IMR-90 (cell line): Measurements from ENCODE around the gene IL17REL. TPM values are rescaled to one million over a fixed set of nuclear protein-coding genes. Genes with fewer than 3 reads are reported as not detected.

Source experiments
- ATAC-seq: fragments of 200-7000 bp; cut with Tn5 transposase; 2 replicates; pipeline ENCODE4 v1.9.1; 2020; ENCODE audit warnings: low read depth, mild to moderate bottlenecking, moderate library complexity
- BruUV-seq: library from RNA; stranded (reverse); fragments of 400-500 nt; replicated peaks from 2 replicates; lab custom pipeline; 2021; lab: Mats Ljungman, UMichigan
- CTCF ChIA-PET: fragments of 300-600 bp; formaldehyde crosslinking; extraction: SDS; loops from one replicate; lab custom pipeline; 2021; ENCODE audit warnings: antibody characterized with exemption; lab: Yijun Ruan, JAX
- POLR2A ChIA-PET: fragments of 300-600 bp; sonication (Branson Sonifier 250); formaldehyde crosslinking; loops from one replicate; lab custom pipeline; 2022; ENCODE audit warnings: antibody characterized with exemption; ENCODE audit not compliant: unreplicated experiment; lab: Charles Lee
- DNase-seq: peaks from one replicate; pipeline ENCODE4 v3.0.0; 2013
- H2AFZ ChIP-seq: replicated peaks from 2 replicates; pipeline ENCODE3; 2013; ENCODE audit warnings: low read length, mild to moderate bottlenecking; ENCODE audit not compliant: poor library complexity
- H2AK5ac ChIP-seq: 2 replicates; pipeline ENCODE4 v1.6.1; 2013; ENCODE audit warnings: low read depth, low read length, inconsistent platforms
- H2AK9ac ChIP-seq: replicated peaks from 2 replicates; pipeline ENCODE3; 2013; ENCODE audit warnings: mild to moderate bottlenecking, low read depth, low read length, moderate library complexity; ENCODE audit not compliant: poor library complexity
- H2BK120ac ChIP-seq: 2 replicates; pipeline ENCODE4 v1.6.1; 2013; ENCODE audit warnings: low read depth, low read length, inconsistent platforms
- H2BK15ac ChIP-seq: 3 replicates; pipeline ENCODE4 v1.6.1; 2013; ENCODE audit warnings: low read depth, low read length, inconsistent platforms
- H2BK20ac ChIP-seq: 2 replicates; pipeline ENCODE4 v1.6.1; 2013; ENCODE audit warnings: low read depth, mild to moderate bottlenecking, inconsistent platforms, low read length, moderate library complexity
- H2BK5ac ChIP-seq: 2 replicates; pipeline ENCODE4 v1.6.1; 2013; ENCODE audit warnings: mild to moderate bottlenecking, low read depth, low read length, inconsistent platforms; ENCODE audit not compliant: poor library complexity, severe bottlenecking
- H3K14ac ChIP-seq: replicated peaks from 2 replicates; pipeline ENCODE4 v1.6.1; 2013; ENCODE audit warnings: low read depth, low read length, inconsistent platforms
- H3K18ac ChIP-seq: 2 replicates; pipeline ENCODE4 v1.6.1; 2013; ENCODE audit warnings: low read depth, low read length, control low read depth
- H3K23ac ChIP-seq: 2 replicates; pipeline ENCODE4 v1.6.1; 2013; ENCODE audit warnings: low read depth, low read length, inconsistent platforms
- H3K27ac ChIP-seq: 2 replicates; pipeline ENCODE4 v1.5.1; 2013; ENCODE audit warnings: mild to moderate bottlenecking, control low read depth, low read length; ENCODE audit not compliant: insufficient read depth
- H3K27me3 ChIP-seq: 2 replicates; pipeline ENCODE4 v1.6.1; 2013; ENCODE audit warnings: low read length; ENCODE audit not compliant: control insufficient read depth, insufficient read depth
- H3K36me3 ChIP-seq: 2 replicates; pipeline ENCODE4 v1.6.1; 2013; ENCODE audit warnings: low read length, mixed read lengths; ENCODE audit not compliant: control insufficient read depth, insufficient read depth
- H3K4ac ChIP-seq: 2 replicates; pipeline ENCODE4 v1.6.1; 2013; ENCODE audit warnings: low read depth, low read length, inconsistent platforms
- H3K4me1 ChIP-seq: 2 replicates; pipeline ENCODE4 v1.6.1; 2013; ENCODE audit warnings: low read length, mixed read lengths; ENCODE audit not compliant: control insufficient read depth, insufficient read depth
- H3K4me2 ChIP-seq: 2 replicates; pipeline ENCODE4 v1.6.1; 2013; ENCODE audit warnings: low read depth, mild to moderate bottlenecking, control low read depth, low read length, moderate library complexity
- H3K4me3 ChIP-seq: 2 replicates; pipeline ENCODE4 v1.5.1; 2013; ENCODE audit warnings: low read depth, mild to moderate bottlenecking, control low read depth, low read length, moderate library complexity; ENCODE audit not compliant: insufficient read depth
- H3K56ac ChIP-seq: 2 replicates; pipeline ENCODE4 v1.6.1; 2013; ENCODE audit warnings: low read length, inconsistent platforms; ENCODE audit not compliant: insufficient read depth; ENCODE audit errors: extremely low read depth
- H3K79me1 ChIP-seq, 2 experiments: 2 replicates each; pipeline ENCODE4 v1.6.1; 2013; ENCODE audit warnings: low read length in 2 of 2, inconsistent platforms in 1 of 2, low read depth in 1 of 2
- H3K9ac ChIP-seq: 2 replicates; pipeline ENCODE4 v1.6.1; 2013; ENCODE audit warnings: low read depth, low read length, control low read depth
- H3K9me1 ChIP-seq: 2 replicates; pipeline ENCODE4 v1.6.1; 2013; ENCODE audit warnings: low read length, inconsistent platforms; ENCODE audit not compliant: insufficient read depth
- H3K9me3 ChIP-seq: 2 replicates; pipeline ENCODE4 v1.6.1; 2013; ENCODE audit warnings: low read length; ENCODE audit not compliant: control insufficient read depth, insufficient read depth
- H4K20me1 ChIP-seq: 2 replicates; pipeline ENCODE4 v1.6.1; 2013; ENCODE audit warnings: low read length, inconsistent platforms; ENCODE audit not compliant: insufficient read depth
- H4K5ac ChIP-seq: 2 replicates; pipeline ENCODE4 v1.6.1; 2013; ENCODE audit warnings: mild to moderate bottlenecking, low read depth, low read length, control low read depth
- H4K8ac ChIP-seq, 2 experiments: 2 replicates each; pipeline ENCODE4 v1.6.1; 2013; ENCODE audit warnings: low read depth in 2 of 2, low read length in 2 of 2, control low read depth in 1 of 2, inconsistent platforms in 1 of 2
- H4K91ac ChIP-seq: 2 replicates; pipeline ENCODE4 v1.6.1; 2013; ENCODE audit warnings: low read depth, low read length, inconsistent platforms; ENCODE audit not compliant: insufficient read depth
- CHD1 ChIP-seq: IDR thresholded peaks from 2 replicates; pipeline ENCODE4 v1.6.1; 2012; ENCODE audit warnings: low read depth, low read length, improper control_type of control experiment
- CTCF ChIP-seq: conservative IDR thresholded peaks from 2 replicates; pipeline ENCODE4 v1.5.1; 2012; ENCODE audit warnings: mild to moderate bottlenecking, low read depth, low read length, improper control_type of control experiment
- ELK1 ChIP-seq: fragments of 150-350 bp; IDR thresholded peaks from 2 replicates; pipeline ENCODE4 v1.6.1; 2016; ENCODE audit warnings: low read depth, mild to moderate bottlenecking, low read length, moderate library complexity, borderline replicate concordance
- FOS ChIP-seq: fragments of 150-350 bp; IDR thresholded peaks from 2 replicates; pipeline ENCODE4 v1.6.1; 2016; ENCODE audit warnings: low read depth, low read length
- MXI1 ChIP-seq: IDR thresholded peaks from 2 replicates; pipeline ENCODE4 v1.6.1; 2012; ENCODE audit warnings: low read depth, mild to moderate bottlenecking, low read length, moderate library complexity, borderline replicate concordance
- NFE2L2 ChIP-seq: fragments of 150-350 bp; IDR thresholded peaks from 2 replicates; pipeline ENCODE4 v1.6.1; 2016; ENCODE audit warnings: low read depth, mild to moderate bottlenecking, low read length
- POLR2A ChIP-seq: IDR thresholded peaks from 2 replicates; pipeline ENCODE4 v1.6.1; 2012; ENCODE audit warnings: mild to moderate bottlenecking, low read depth, low read length
- RAD21 ChIP-seq: IDR thresholded peaks from 2 replicates; pipeline ENCODE4 v1.6.1; 2012; ENCODE audit warnings: low read length, improper control_type of control experiment
- RCOR1 ChIP-seq: IDR thresholded peaks from 2 replicates; pipeline ENCODE4 v1.6.1; 2012; ENCODE audit warnings: mild to moderate bottlenecking, low read length, improper control_type of control experiment; ENCODE audit not compliant: insufficient replicate concordance
- RFX5 ChIP-seq: IDR thresholded peaks from 2 replicates; pipeline ENCODE4 v1.8.0; 2012; ENCODE audit warnings: low read depth, mild to moderate bottlenecking, low read length, moderate library complexity
- WGBS, 2 experiments: methylation state at CpG; one replicate each; pipeline versions ENCODE4 v1.1.5 to v1.1.7; 2013; ENCODE audit warnings: missing lambda C conversion rate in 2 of 2; ENCODE audit not compliant: insufficient read length in 1 of 2; ENCODE audit errors: extremely low coverage in 2 of 2; 5-methylcytosine and 5-hydroxymethylcytosine counted together
- dilution Hi-C: fragments of 300-500 bp; cut with HindIII; formaldehyde crosslinking; loops from one replicate; pipeline ENCODE4 v1.14.3; 2018; ENCODE audit warnings: low sequenced_read_pairs; ENCODE audit not compliant: unreplicated experiment
- in situ Hi-C: fragments of 300-500 bp; cut with MboI; formaldehyde crosslinking; loops from 3 replicates; pipeline ENCODE4 v1.14.3; 2019; ENCODE audit warnings: low sequenced_read_pairs, inconsistent platforms, mixed read lengths
- intact Hi-C: fragments of 100-400 bp; cut with micrococcal nuclease; formaldehyde crosslinking; loops from 2 replicates; pipeline ENCODE4 v1.10.0; 2022
- polyA plus RNA-seq, 3 experiments: library from polyadenylated mRNA; depleted of rRNA; stranded (reverse); fragments of >200 nt; gene quantifications; 2 replicates each; pipeline ENCODE4 v1.2.3, GENCODE V29; 2012; ENCODE audit warnings: low replicate concordance in 1 of 3
- total RNA-seq: library from RNA; depleted of rRNA; stranded (reverse); fragments of >200 nt; gene quantifications from 2 replicates; pipeline ENCODE4 v1.2.3, GENCODE V29; 2012

IL17REL gene
- total and polyA plus RNA-seq, 2 of the 4 experiments (the other 2 are of a cell fraction), result not detected

- Histone ChIP-seq H3K56ac (no peak overlapping the region), H2BK15ac (no peak overlapping the region; the same call in 2 of the 3 replicates), H3K23ac (no peak overlapping the region), H3K9me1 (peaks cover 14% of the 10 kb centered on the region), H3K18ac (no peak overlapping the region), H3K27ac (no peak overlapping the region), H3K4me2 (no peak overlapping the region), H3K14ac (no peak overlapping the region), H2AFZ (peak overlapping the region; percentile 82), H2AK5ac (peak overlapping the region; percentile 49), H4K8ac (no peak overlapping the region), H3K9ac (no peak overlapping the region), H3K36me3 (peaks cover 16% of the 10 kb centered on the region), H3K4me3 (no peak overlapping the region), H2AK9ac (peak overlapping the region; percentile 56), H3K79me1 (peaks cover 21 to 51% of the 10 kb centered on the region in 2 experiments), H2BK120ac (peak overlapping the region; percentile 30), H4K20me1 (peaks cover 12% of the 10 kb centered on the region), H4K91ac (no peak overlapping the region), H4K5ac (no peak overlapping the region), H3K27me3 (no peaks in the 10 kb centered on the region), H2BK5ac (no peak overlapping the region), H3K4me1 (peaks cover 34% of the 10 kb centered on the region), H2BK20ac (no peak overlapping the region), H3K4ac (peak overlapping the region; percentile 64), H3K9me3 (no peaks in the 10 kb centered on the region)
- ATAC-seq, result no peak
- no TSS peak for BruUV-seq
- ChIA-PET POLR2A (no interaction called here), CTCF (no interaction called here)
- dilution Hi-C loops (no loop called here), in situ Hi-C loops (no loop called here), intact Hi-C loops (no loop called here)
- TF ChIP-seq RAD21 (no peak), MXI1 (no peak), RFX5 (no peak), CTCF (no peak), ELK1 (no peak), RCOR1 (no peak), FOS (no peak), CHD1 (no peak), POLR2A (no peak), NFE2L2 (no peak)
- no peak for DNase-seq
- 96% methylated on average over 5 of the region's 11 CpGs; no CpG with 5 or more reads in 1 of the 2 experiments for WGBS, 2 experiments
Observed at GRCh38 chr22:49968313-49968830, 44.2 kb downstream of the IL17REL start.
